ENCODE measurements around the gene GALNTL6.

GRCh38 chr4:172095161-172095560 is 282.0 kb downstream of the GALNTL6 start:
- TF ChIP-seq CTCF (IDR thresholded peaks at IDR 0.05), result no peak
- TF ChIP-seq POLR2A (IDR thresholded peaks at IDR 0.05), result no peak
- no peak for TF ChIP-seq EP300 (IDR thresholded peaks at IDR 0.05)
- no peak for TF ChIP-seq POLR2AphosphoS5 (IDR thresholded peaks at IDR 0.05)
